Measurements from ENCODE around the gene MYH7.

Gene MYH7

GRCh38 chr14:23376482-23377197 lies 58.8 kb downstream of the MYH7 start, which contains the start of gene CMTM5:
TSS of gene CMTM5 (plus strand) at chr14:23377046. CDS start at chr14:23377252, 206 bp downstream.
- H3K27ac ChIP-seq, result no peak within 1 kb of the TSS
- no peaks in the 10 kb centered on the region for H3K36me3 ChIP-seq (ENCODE audit: insufficient read depth)
- no peaks in the 10 kb centered on the region for H4K20me1 ChIP-seq (ENCODE audit: insufficient read depth)
- H3K4me3 ChIP-seq (IDR thresholded peaks at IDR 0.05; ENCODE audit: insufficient read depth, low read depth, low read length), result no peak within 1 kb of the TSS
- no peak within 1 kb of the TSS for H3K9ac ChIP-seq
- H2AFZ ChIP-seq (ENCODE audit: low read depth), result no peak within 1 kb of the TSS
- no peaks in the 10 kb centered on the region for H3K4me1 ChIP-seq (ENCODE audit: low read depth, poor library complexity, severe bottlenecking)
- no peak for TF ChIP-seq CTCF (conservative IDR thresholded peaks at IDR 0.05; ENCODE audit: low read depth, low read length)
- no peak within 1 kb of the TSS for H3K4me2 ChIP-seq
- no peaks in the 10 kb centered on the region for H3K79me2 ChIP-seq (ENCODE audit: insufficient read depth, low read depth)
- no peaks in the 10 kb centered on the region; the same call in 1 of the 2 replicates for H3K27me3 ChIP-seq (ENCODE audit: insufficient read depth, low read depth)

- H3K4me2 ChIP-seq, result no peak overlapping the region
- no peak overlapping the region for H3K4me3 ChIP-seq (IDR thresholded peaks at IDR 0.05; ENCODE audit: insufficient read depth, low read depth, low read length)
- no peaks in the 10 kb centered on the region for H3K4me1 ChIP-seq (ENCODE audit: low read depth, poor library complexity, severe bottlenecking)
- H3K79me2 ChIP-seq (ENCODE audit: insufficient read depth, low read depth), result no peaks in the 10 kb centered on the region
- TF ChIP-seq CTCF (conservative IDR thresholded peaks at IDR 0.05; ENCODE audit: low read depth, low read length), result no peak
- H3K27me3 ChIP-seq (ENCODE audit: insufficient read depth, low read depth), result no peaks in the 10 kb centered on the region
- H2AFZ ChIP-seq (ENCODE audit: low read depth), result no peak overlapping the region
- H3K27ac ChIP-seq, result no peak overlapping the region
- H3K9ac ChIP-seq, result no peak overlapping the region
- no peaks in the 10 kb centered on the region for H4K20me1 ChIP-seq (ENCODE audit: insufficient read depth)
- no peaks in the 10 kb centered on the region for H3K36me3 ChIP-seq (ENCODE audit: insufficient read depth)
These were observed 59.8 kb downstream of the MYH7 start for GRCh38 chr14:23375527-23376251.

GRCh38 chr14:23373041-23373440 lies 62.4 kb downstream of the MYH7 start:
- Histone ChIP-seq H3K27ac (no peak overlapping the region), H3K4me1 (ENCODE audit: low read depth, poor library complexity, severe bottlenecking) (no peaks in the 10 kb centered on the region), H3K79me2 (ENCODE audit: insufficient read depth, low read depth) (no peaks in the 10 kb centered on the region), H3K27me3 (ENCODE audit: insufficient read depth, low read depth) (no peaks in the 10 kb centered on the region; the same call in 1 of the 2 replicates), H2AFZ (ENCODE audit: low read depth) (no peak overlapping the region), H3K4me2 (no peak overlapping the region), H4K20me1 (ENCODE audit: insufficient read depth) (no peaks in the 10 kb centered on the region), H3K36me3 (ENCODE audit: insufficient read depth) (no peaks in the 10 kb centered on the region), H3K9ac (no peak overlapping the region), H3K4me3 (IDR thresholded peaks at IDR 0.05; ENCODE audit: insufficient read depth, low read depth, low read length) (no peak overlapping the region)
- TF ChIP-seq CTCF (conservative IDR thresholded peaks at IDR 0.05; ENCODE audit: low read depth, low read length), result no peak

GRCh38 chr14:23372509-23372908 lies 63.0 kb downstream of the MYH7 start, which contains the start of gene IL25:
TSS of gene IL25 (plus strand) at chr14:23372809.
- Histone ChIP-seq H2AFZ (ENCODE audit: low read depth) (no peak within 1 kb of the TSS), H3K79me2 (ENCODE audit: insufficient read depth, low read depth) (no peaks in the 10 kb centered on the region), H3K27me3 (ENCODE audit: insufficient read depth, low read depth) (no peaks in the 10 kb centered on the region; the same call in 1 of the 2 replicates), H3K4me2 (no peak within 1 kb of the TSS), H3K9ac (no peak within 1 kb of the TSS), H3K36me3 (ENCODE audit: insufficient read depth) (no peaks in the 10 kb centered on the region), H4K20me1 (ENCODE audit: insufficient read depth) (no peaks in the 10 kb centered on the region), H3K27ac (no peak within 1 kb of the TSS), H3K4me3 (IDR thresholded peaks at IDR 0.05; ENCODE audit: insufficient read depth, low read depth, low read length) (no peak within 1 kb of the TSS), H3K4me1 (ENCODE audit: low read depth, poor library complexity, severe bottlenecking) (no peaks in the 10 kb centered on the region)
- TF ChIP-seq CTCF (conservative IDR thresholded peaks at IDR 0.05; ENCODE audit: low read depth, low read length), result no peak
